CD4-positive, alpha-beta T cell treated with Interleukin-21 for 1 hour (primary cell): ENCODE measurements around the gene TMPRSS6.
"Not testable (repeated sequence)": the region's sequence is repeated elsewhere in the genome, so short reads cannot be mapped to it uniquely, and the experiment has no call there.

ENCODE experiments used
- DNase-seq: peaks from one replicate; pipeline ENCODE4 v3.0.0-alpha.2; 2020

Gene TMPRSS6

GRCh38 chr22:37084385-37084784 is 25.1 kb downstream of the TMPRSS6 start:
- no peak for DNase-seq

GRCh38 chr22:37083914-37084313 is 25.6 kb downstream of the TMPRSS6 start:
- DNase-seq = no peak

- no peak for DNase-seq
Observed at GRCh38 chr22:37082251-37082873, 27.2 kb downstream of the TMPRSS6 start.

- no peak for DNase-seq
Observed at GRCh38 chr22:37080838-37081237, 28.7 kb downstream of the TMPRSS6 start.

- DNase-seq = no peak
Observed at GRCh38 chr22:37080438-37080837, 29.1 kb downstream of the TMPRSS6 start.

GRCh38 chr22:37079668-37080171 is 29.8 kb downstream of the TMPRSS6 start:
- peak; percentile 90 for DNase-seq

- no peak for DNase-seq
Observed at GRCh38 chr22:37079158-37079557, 30.4 kb downstream of the TMPRSS6 start.

- DNase-seq = peak; percentile 82
Observed at GRCh38 chr22:37077802-37078448, 31.6 kb downstream of the TMPRSS6 start.

- DNase-seq = no peak
Observed at GRCh38 chr22:37075822-37076433, 33.6 kb downstream of the TMPRSS6 start.

- DNase-seq = no peak
Observed at GRCh38 chr22:37075046-37075445, 34.5 kb downstream of the TMPRSS6 start.

- no peak for DNase-seq
Observed at GRCh38 chr22:37074537-37074936, 35.0 kb downstream of the TMPRSS6 start.

- no peak for DNase-seq
Observed at GRCh38 chr22:37072673-37073072, 36.8 kb downstream of the TMPRSS6 start.

- not testable (repeated sequence) for DNase-seq
Observed at GRCh38 chr22:37071850-37072592, 37.5 kb downstream of the TMPRSS6 start.

- no peak for DNase-seq
Observed at GRCh38 chr22:37070744-37071143, 38.8 kb downstream of the TMPRSS6 start.

GRCh38 chr22:37070334-37070733 is 39.2 kb downstream of the TMPRSS6 start:
- no peak for DNase-seq

- DNase-seq = no peak
Observed at GRCh38 chr22:37069719-37070118, 39.8 kb downstream of the TMPRSS6 start.

GRCh38 chr22:37069319-37069718 is 40.2 kb downstream of the TMPRSS6 start:
- no peak for DNase-seq

GRCh38 chr22:37068859-37069258 is 40.7 kb downstream of the TMPRSS6 start:
- DNase-seq = no peak

GRCh38 chr22:37067428-37067827 is 42.1 kb downstream of the TMPRSS6 start:
- no peak for DNase-seq

- no peak for DNase-seq
Observed at GRCh38 chr22:37065961-37066360, 43.6 kb downstream of the TMPRSS6 start.

- DNase-seq = no peak
Observed at GRCh38 chr22:37065180-37065579, 44.3 kb downstream of the TMPRSS6 start.

- no peak for DNase-seq
Observed at GRCh38 chr22:37064553-37064952, 45.0 kb downstream of the TMPRSS6 start.
